HepG2 (cell line): ENCODE measurements around the gene MBNL3. TPM values are rescaled to one million over a fixed set of nuclear protein-coding genes. Genes with fewer than 3 reads are reported as not detected.

Experiments used
- ARID5B ChIP-seq: IDR thresholded peaks from 2 replicates; pipeline ENCODE4 v1.4.0; 2020; ENCODE audit warnings: mild to moderate bottlenecking, missing genetic modification reagents
- EED ChIP-seq: sonication (generic); formaldehyde crosslinking; IDR thresholded peaks from 2 replicates; pipeline ENCODE4 v1.5.0; 2020; ENCODE audit warnings: mild to moderate bottlenecking, missing genetic modification reagents
- FOXA3 ChIP-seq: IDR thresholded peaks from 2 replicates; pipeline ENCODE4 v1.6.1; 2016; ENCODE audit warnings: missing genetic modification reagents, missing compliant biosample characterization
- FOXP1 ChIP-seq, 2 experiments: fragments of 450-650 bp in 1 of 2; IDR thresholded peaks; 2 replicates each; pipeline ENCODE4 v1.6.1; 2017 to 2018; ENCODE audit warnings: antibody characterized with exemption in 1 of 2
- HOXA3 ChIP-seq: sonication (generic); formaldehyde crosslinking; IDR thresholded peaks from 2 replicates; pipeline ENCODE4 v1.5.0; 2020; ENCODE audit warnings: missing genetic modification reagents
- KMT2A ChIP-seq: sonication (generic); formaldehyde crosslinking; IDR thresholded peaks from 2 replicates; pipeline ENCODE4 v1.4.0; 2020; ENCODE audit warnings: missing genetic modification reagents
- MIXL1 ChIP-seq: IDR thresholded peaks from 2 replicates; pipeline ENCODE4 v1.6.1; 2016
- NAIF1 ChIP-seq: sonication (generic); formaldehyde crosslinking; IDR thresholded peaks from 2 replicates; pipeline ENCODE4 v1.5.0; 2020; ENCODE audit warnings: mild to moderate bottlenecking, missing genetic modification reagents, borderline replicate concordance
- NFIC ChIP-seq: IDR thresholded peaks from 2 replicates; pipeline ENCODE4 v1.6.1; 2012; ENCODE audit warnings: mild to moderate bottlenecking, low read length, inconsistent platforms
- NR0B2 ChIP-seq: sonication (generic); formaldehyde crosslinking; IDR thresholded peaks from 2 replicates; pipeline ENCODE4 v1.4.0; 2020; ENCODE audit warnings: mild to moderate bottlenecking, missing genetic modification reagents
- PAXIP1 ChIP-seq: sonication (generic); formaldehyde crosslinking; conservative IDR thresholded peaks from 2 replicates; pipeline ENCODE4 v1.4.0; 2020; ENCODE audit warnings: mild to moderate bottlenecking, missing genetic modification reagents, moderate library complexity
- PBX2 ChIP-seq: IDR thresholded peaks from 2 replicates; pipeline ENCODE4 v1.6.1; 2016; ENCODE audit warnings: control low read depth
- PCBP1 ChIP-seq: fragments of 200-400 bp; formaldehyde crosslinking; IDR thresholded peaks from 2 replicates; pipeline ENCODE4 v1.6.1; 2017; ENCODE audit warnings: mild to moderate bottlenecking, low read depth, low read length, borderline replicate concordance
- PRDM4 ChIP-seq: sonication (generic); formaldehyde crosslinking; IDR thresholded peaks from 2 replicates; pipeline ENCODE4 v1.9.0; 2021; ENCODE audit warnings: missing genetic modification reagents, borderline replicate concordance
- SAFB2 ChIP-seq: sonication (generic); formaldehyde crosslinking; IDR thresholded peaks from 2 replicates; pipeline ENCODE4 v1.5.1; 2020; ENCODE audit warnings: missing genetic modification reagents, low read depth, mild to moderate bottlenecking, borderline replicate concordance
- TBP ChIP-seq: sonication (generic); formaldehyde crosslinking; IDR thresholded peaks from 2 replicates; pipeline ENCODE4 v1.5.0; 2020; ENCODE audit warnings: missing genetic modification reagents
- THYN1 ChIP-seq: sonication (generic); formaldehyde crosslinking; IDR thresholded peaks from 2 replicates; pipeline ENCODE4 v1.8.1; 2023; ENCODE audit warnings: low read depth, mild to moderate bottlenecking, moderate library complexity, missing genetic modification reagents, borderline replicate concordance
- TSC22D2 ChIP-seq: sonication (generic); formaldehyde crosslinking; IDR thresholded peaks from 2 replicates; pipeline ENCODE4 v1.5.1; 2020; ENCODE audit warnings: missing genetic modification reagents, mild to moderate bottlenecking, borderline replicate concordance
- polyA plus RNA-seq, 8 experiments: library from polyadenylated mRNA; depleted of rRNA in 3 of 8; stranded (reverse) in 7 of 8; unstranded in 1 of 8; fragments of >200 nt; fragmentation: Illumina TruSeq in 4 of 8; extraction: Trizol in 4 of 8; gene quantifications; 2 replicates each; pipeline versions ENCODE4 v1.2.1 to v1.2.3, GENCODE V29; 2011 to 2016; ENCODE audit warnings: low read depth in 4 of 8, missing spikeins in 1 of 8, mixed read lengths in 1 of 8; ENCODE audit not compliant: insufficient read depth in 1 of 8
- total RNA-seq, 5 experiments: library from RNA; depleted of rRNA; stranded (reverse); fragments of >200 nt; fragmentation: Illumina TruSeq; extraction: Trizol; gene quantifications; 2 replicates each; pipeline ENCODE4 v1.2.3, GENCODE V29; 2016; ENCODE audit warnings: low read depth in 1 of 5

The MBNL3 gene
- total and polyA plus RNA-seq, 2 of the 13 experiments (the other 11 are each of a cell fraction or from before 2014, with no cell fraction given), result 155 to 257 TPM

- no peak for TF ChIP-seq PRDM4 (CRISPR knock-in tag)
- TF ChIP-seq PAXIP1 (CRISPR knock-in tag), result peak; percentile 37; the same call in 1 of the 2 replicates
- no peak for TF ChIP-seq TBP (CRISPR knock-in tag)
- no peak for TF ChIP-seq NAIF1 (CRISPR knock-in tag)
- peak; percentile 77 for TF ChIP-seq FOXA3 (CRISPR knock-in tag)
- TF ChIP-seq TSC22D2 (CRISPR knock-in tag), result no peak
- peak; percentile 18; the same call in 1 of the 2 replicates for TF ChIP-seq NFIC
- no peak for TF ChIP-seq SAFB2 (CRISPR knock-in tag)
- TF ChIP-seq KMT2A (CRISPR knock-in tag), result no peak
- 0 out of 2 replicates have a peak, but pooled peaks have one; percentile 25 for TF ChIP-seq MIXL1 (CRISPR knock-in tag)
- no peak for TF ChIP-seq PBX2
- TF ChIP-seq ARID5B (CRISPR knock-in tag), result 0 out of 2 replicates have a peak, but pooled peaks have one; percentile 24
- TF ChIP-seq EED (CRISPR knock-in tag), result no peak
- TF ChIP-seq NR0B2 (CRISPR knock-in tag), result no peak
- TF ChIP-seq FOXP1 (IDR thresholded peaks at IDR 0.05), result no peak
- TF ChIP-seq FOXP1 (CRISPR knock-in tag; IDR thresholded peaks at IDR 0.05), result peak; percentile 67; the same call in 1 of the 2 replicates
- no peak for TF ChIP-seq PCBP1
- TF ChIP-seq HOXA3, result no peak
- no peak for TF ChIP-seq THYN1 (CRISPR knock-in tag)
Observed at GRCh38 chrX:132520792-132521191, 32.0 kb upstream of the MBNL3 start (continued).
